ENCODE results near the gene KIF6.

The KIF6 gene

GRCh38 chr6:39567091-39567490 lies 158.1 kb downstream of the KIF6 start:
- H3K27me3 ChIP-seq (ENCODE audit: insufficient read depth, poor library complexity, severe bottlenecking) = peaks cover 3% of the 10 kb centered on the region
- no peak for DNase-seq (ENCODE audit: low read depth in 1 of 2, low spot score in 1 of 2)
- TF ChIP-seq CTCF (IDR thresholded peaks at IDR 0.05; ENCODE audit: insufficient read depth, low read length) (no peak), POLR2AphosphoS5 (IDR thresholded peaks at IDR 0.05; ENCODE audit: low read depth) (no peak), GABPA (IDR thresholded peaks at IDR 0.05; ENCODE audit: low read depth) (no peak), SPI1 (IDR thresholded peaks at IDR 0.05; ENCODE audit: borderline replicate concordance, low read depth) (no peak)
- TF ChIP-seq, protein P1, sequence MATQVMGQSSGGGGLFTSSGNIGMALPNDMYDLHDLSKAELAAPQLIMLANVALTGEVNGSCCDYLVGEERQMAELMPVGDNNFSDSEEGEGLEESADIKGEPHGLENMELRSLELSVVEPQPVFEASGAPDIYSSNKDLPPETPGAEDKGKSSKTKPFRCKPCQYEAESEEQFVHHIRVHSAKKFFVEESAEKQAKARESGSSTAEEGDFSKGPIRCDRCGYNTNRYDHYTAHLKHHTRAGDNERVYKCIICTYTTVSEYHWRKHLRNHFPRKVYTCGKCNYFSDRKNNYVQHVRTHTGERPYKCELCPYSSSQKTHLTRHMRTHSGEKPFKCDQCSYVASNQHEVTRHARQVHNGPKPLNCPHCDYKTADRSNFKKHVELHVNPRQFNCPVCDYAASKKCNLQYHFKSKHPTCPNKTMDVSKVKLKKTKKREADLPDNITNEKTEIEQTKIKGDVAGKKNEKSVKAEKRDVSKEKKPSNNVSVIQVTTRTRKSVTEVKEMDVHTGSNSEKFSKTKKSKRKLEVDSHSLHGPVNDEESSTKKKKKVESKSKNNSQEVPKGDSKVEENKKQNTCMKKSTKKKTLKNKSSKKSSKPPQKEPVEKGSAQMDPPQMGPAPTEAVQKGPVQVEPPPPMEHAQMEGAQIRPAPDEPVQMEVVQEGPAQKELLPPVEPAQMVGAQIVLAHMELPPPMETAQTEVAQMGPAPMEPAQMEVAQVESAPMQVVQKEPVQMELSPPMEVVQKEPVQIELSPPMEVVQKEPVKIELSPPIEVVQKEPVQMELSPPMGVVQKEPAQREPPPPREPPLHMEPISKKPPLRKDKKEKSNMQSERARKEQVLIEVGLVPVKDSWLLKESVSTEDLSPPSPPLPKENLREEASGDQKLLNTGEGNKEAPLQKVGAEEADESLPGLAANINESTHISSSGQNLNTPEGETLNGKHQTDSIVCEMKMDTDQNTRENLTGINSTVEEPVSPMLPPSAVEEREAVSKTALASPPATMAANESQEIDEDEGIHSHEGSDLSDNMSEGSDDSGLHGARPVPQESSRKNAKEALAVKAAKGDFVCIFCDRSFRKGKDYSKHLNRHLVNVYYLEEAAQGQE (IDR thresholded peaks at IDR 0.05; ENCODE audit: insufficient replicate concordance, low read depth) = no peak

DNA sequence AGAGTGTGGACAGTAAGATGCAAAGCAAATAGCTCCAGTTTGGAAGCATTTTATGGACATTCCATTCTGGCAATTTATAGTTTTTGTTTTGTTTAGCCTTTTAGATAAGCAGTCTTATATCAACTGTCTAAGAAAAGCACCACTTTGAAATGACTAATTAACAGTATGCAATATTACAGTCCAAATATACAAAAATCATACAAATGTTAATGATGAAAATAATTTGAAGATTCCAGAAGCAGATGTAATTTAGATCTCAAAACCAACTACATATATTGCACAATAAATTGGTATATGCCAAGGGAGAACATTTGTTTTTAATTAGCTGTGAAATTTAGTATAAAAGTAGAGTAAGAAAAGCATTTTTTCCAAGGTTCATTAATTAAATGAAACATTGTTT lies 158.8 kb downstream of the KIF6 start:
- no peak for DNase-seq (ENCODE audit: low read depth in 1 of 2, low spot score in 1 of 2)
- no peak overlapping the region for H3K27ac ChIP-seq (replicated peaks)
- H3K27me3 ChIP-seq (ENCODE audit: insufficient read depth, poor library complexity, severe bottlenecking) = peaks cover 3% of the 10 kb centered on the region
- no peak for TF ChIP-seq CTCF (IDR thresholded peaks at IDR 0.05; ENCODE audit: insufficient read depth, low read length)
- TF ChIP-seq GABPA (IDR thresholded peaks at IDR 0.05; ENCODE audit: low read depth) = no peak
- TF ChIP-seq, protein P1 (IDR thresholded peaks at IDR 0.05; ENCODE audit: insufficient replicate concordance, low read depth) = no peak
- no peak for TF ChIP-seq POLR2AphosphoS5 (IDR thresholded peaks at IDR 0.05; ENCODE audit: low read depth)
- no peak for TF ChIP-seq SPI1 (IDR thresholded peaks at IDR 0.05; ENCODE audit: borderline replicate concordance, low read depth)
- H3K4me3 ChIP-seq (replicated peaks; ENCODE audit: insufficient read depth, low read length) = no peak overlapping the region

More at GRCh38 chr6:39567091-39567490, 158.1 kb downstream of the KIF6 start:
- no peak overlapping the region for H3K27ac ChIP-seq (replicated peaks)
- no peak overlapping the region for H3K4me3 ChIP-seq (replicated peaks; ENCODE audit: insufficient read depth, low read length)

- H3K4me3 ChIP-seq (replicated peaks; ENCODE audit: insufficient read depth, low read length) = no peak overlapping the region
- TF ChIP-seq, protein P1 (IDR thresholded peaks at IDR 0.05; ENCODE audit: insufficient replicate concordance, low read depth) = no peak
- TF ChIP-seq POLR2AphosphoS5 (IDR thresholded peaks at IDR 0.05; ENCODE audit: low read depth) = no peak
- no peak for TF ChIP-seq CTCF (IDR thresholded peaks at IDR 0.05; ENCODE audit: insufficient read depth, low read length)
- DNase-seq (ENCODE audit: low read depth in 1 of 2, low spot score in 1 of 2) = no peak
- peaks cover 3% of the 10 kb centered on the region for H3K27me3 ChIP-seq (ENCODE audit: insufficient read depth, poor library complexity, severe bottlenecking)
- no peak overlapping the region for H3K27ac ChIP-seq (replicated peaks)
Observed at GRCh38 chr6:39565956-39566355, 159.3 kb downstream of the KIF6 start.
